Measurements from ENCODE around the gene UBE3D. TPM values are rescaled to one million over a fixed set of nuclear protein-coding genes. Genes with fewer than 3 reads are reported as not detected.

Gene UBE3D
- total RNA-seq, 4 donors from 2014 or later, result 5.3 to 12.4 (median 8.4) TPM

DNA sequence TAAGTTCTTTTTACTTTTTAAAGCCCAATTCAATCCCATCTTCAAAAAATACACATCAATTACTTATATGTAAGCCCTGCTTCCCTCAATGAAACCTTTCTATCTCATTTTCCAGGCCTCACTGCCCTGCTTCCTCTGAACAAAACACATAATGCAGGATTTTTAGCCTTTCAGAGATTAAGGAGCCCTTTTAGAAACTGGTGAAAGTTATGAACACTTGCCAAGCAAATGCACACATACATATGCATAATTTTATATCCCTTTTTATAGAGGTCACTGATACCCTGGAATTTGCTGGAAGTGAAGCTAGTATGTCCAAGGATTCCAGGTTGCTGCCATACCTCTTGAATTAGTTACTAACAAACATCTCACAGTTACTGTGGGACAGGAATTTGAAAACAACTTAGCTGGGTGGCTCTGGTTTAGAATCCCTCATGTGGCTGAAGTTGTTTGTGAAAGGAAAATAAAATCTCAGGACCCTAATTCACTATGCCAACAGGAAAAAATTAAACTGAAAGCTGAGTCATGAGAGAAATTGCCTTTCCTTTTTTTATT is 75.8 kb downstream of the UBE3D start:
- intact Hi-C loops (cut with DNase I), result no loop called here
- Histone ChIP-seq H3K4me3 (no peak overlapping the region), H3K27me3 (no peaks in the 10 kb centered on the region), H3K27ac (no peak overlapping the region), H3K4me1 (no peaks in the 10 kb centered on the region), H3K9me3 (no peaks in the 10 kb centered on the region), H3K36me3 (no peaks in the 10 kb centered on the region)
- no peak for DNase-seq
- TF ChIP-seq, protein P1, sequence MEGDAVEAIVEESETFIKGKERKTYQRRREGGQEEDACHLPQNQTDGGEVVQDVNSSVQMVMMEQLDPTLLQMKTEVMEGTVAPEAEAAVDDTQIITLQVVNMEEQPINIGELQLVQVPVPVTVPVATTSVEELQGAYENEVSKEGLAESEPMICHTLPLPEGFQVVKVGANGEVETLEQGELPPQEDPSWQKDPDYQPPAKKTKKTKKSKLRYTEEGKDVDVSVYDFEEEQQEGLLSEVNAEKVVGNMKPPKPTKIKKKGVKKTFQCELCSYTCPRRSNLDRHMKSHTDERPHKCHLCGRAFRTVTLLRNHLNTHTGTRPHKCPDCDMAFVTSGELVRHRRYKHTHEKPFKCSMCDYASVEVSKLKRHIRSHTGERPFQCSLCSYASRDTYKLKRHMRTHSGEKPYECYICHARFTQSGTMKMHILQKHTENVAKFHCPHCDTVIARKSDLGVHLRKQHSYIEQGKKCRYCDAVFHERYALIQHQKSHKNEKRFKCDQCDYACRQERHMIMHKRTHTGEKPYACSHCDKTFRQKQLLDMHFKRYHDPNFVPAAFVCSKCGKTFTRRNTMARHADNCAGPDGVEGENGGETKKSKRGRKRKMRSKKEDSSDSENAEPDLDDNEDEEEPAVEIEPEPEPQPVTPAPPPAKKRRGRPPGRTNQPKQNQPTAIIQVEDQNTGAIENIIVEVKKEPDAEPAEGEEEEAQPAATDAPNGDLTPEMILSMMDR (IDR thresholded peaks at IDR 0.05), result no peak
- TF ChIP-seq POLR2A (IDR thresholded peaks at IDR 0.05), result no peak

DNA sequence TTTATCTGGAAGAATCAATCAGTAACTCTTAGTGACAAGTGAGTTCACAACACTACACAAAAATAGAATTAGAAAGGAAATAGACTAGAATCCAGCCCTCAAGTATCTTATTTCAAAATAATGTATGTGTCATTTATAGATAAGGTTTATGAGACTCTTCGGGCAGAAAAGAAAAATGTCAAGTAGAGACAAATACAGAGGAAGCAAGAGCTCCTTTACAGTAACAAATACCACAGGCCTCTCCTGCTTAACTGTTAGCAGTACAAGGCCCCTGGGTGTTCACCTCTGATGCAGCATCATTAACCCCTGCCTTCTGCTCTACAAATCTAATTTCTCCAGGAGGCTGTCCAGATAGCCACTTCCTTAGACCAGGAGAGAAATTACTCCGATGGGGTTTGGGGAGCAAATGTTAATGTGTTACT is 76.7 kb downstream of the UBE3D start:
- no peaks in the 10 kb centered on the region for H3K4me1 ChIP-seq

DNA sequence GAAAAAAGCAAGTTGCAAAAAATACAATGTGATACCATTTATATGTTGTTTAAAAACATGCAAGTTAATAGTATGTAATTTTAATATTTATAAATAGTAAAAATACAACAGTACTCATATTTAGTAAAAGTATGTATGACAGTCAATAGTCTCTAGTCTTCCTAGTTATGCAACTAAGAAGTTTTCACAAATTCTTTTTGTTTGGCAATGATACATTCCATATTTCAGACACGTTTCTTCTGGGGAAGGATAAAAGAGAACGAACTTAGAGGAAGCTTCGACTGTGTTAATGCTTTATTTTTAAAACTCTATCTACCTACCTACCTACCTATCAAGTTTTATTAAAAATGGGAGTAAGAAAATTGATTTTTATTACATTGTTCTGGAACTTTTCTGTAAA is 77.7 kb downstream of the UBE3D start:
- no peaks in the 10 kb centered on the region for H3K9me3 ChIP-seq
- intact Hi-C loops (cut with DNase I), result no loop called here
- WGBS, 2 donors, result 60 to 82% methylated on average over 3 of the region's 3 CpGs

More for the DNA sequence above, 76.7 kb downstream of the UBE3D start:
- Histone ChIP-seq H3K27me3 (no peaks in the 10 kb centered on the region), H3K36me3 (no peaks in the 10 kb centered on the region), H3K9me3 (no peaks in the 10 kb centered on the region), H3K4me3 (no peak overlapping the region), H3K27ac (no peak overlapping the region)
- 81 to 86% methylated on average over 2 of the region's 2 CpGs for WGBS, 2 donors
- intact Hi-C loops (cut with DNase I), result no loop called here
- TF ChIP-seq, protein P1 (IDR thresholded peaks at IDR 0.05), result no peak
- DNase-seq, result no peak

DNA sequence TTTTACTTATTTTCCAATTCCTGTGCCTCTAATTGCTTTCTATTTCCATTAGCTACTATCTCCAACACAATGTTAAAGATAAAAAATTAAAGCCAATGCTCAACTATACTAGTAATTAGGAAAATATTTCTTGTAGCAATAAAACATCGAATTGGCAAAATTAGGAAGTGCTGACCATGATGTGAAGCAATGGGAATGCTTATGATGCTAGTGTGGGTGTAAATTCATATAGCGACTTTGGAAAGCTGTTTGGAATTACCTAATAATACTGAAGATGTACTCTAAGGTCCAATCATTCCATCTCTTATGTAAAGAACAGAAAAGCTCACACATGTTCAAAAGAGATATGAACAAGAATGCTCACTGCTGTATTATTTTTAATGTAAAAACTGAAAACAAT is 78.2 kb downstream of the UBE3D start:
- TF ChIP-seq POLR2A (IDR thresholded peaks at IDR 0.05), result no peak
- TF ChIP-seq, protein P1 (IDR thresholded peaks at IDR 0.05), result no peak
- Histone ChIP-seq H3K4me3 (no peak overlapping the region), H3K27me3 (no peaks in the 10 kb centered on the region), H3K9me3 (no peaks in the 10 kb centered on the region), H3K4me1 (no peaks in the 10 kb centered on the region), H3K27ac (no peak overlapping the region), H3K36me3 (no peaks in the 10 kb centered on the region)
- DNase-seq, result no peak
- WGBS, 2 donors, result 83 to 100% methylated on average over 2 of the region's 2 CpGs
- intact Hi-C loops (cut with DNase I), result no loop called here

More for the DNA sequence above, 77.7 kb downstream of the UBE3D start:
- H3K27ac ChIP-seq, result no peak overlapping the region
- no peaks in the 10 kb centered on the region for H3K27me3 ChIP-seq
- no peak overlapping the region for H3K4me3 ChIP-seq
- TF ChIP-seq, protein P1 (IDR thresholded peaks at IDR 0.05), result no peak
- TF ChIP-seq POLR2A (IDR thresholded peaks at IDR 0.05), result no peak
- H3K4me1 ChIP-seq, result no peaks in the 10 kb centered on the region
- DNase-seq, result no peak
- H3K36me3 ChIP-seq, result no peaks in the 10 kb centered on the region

DNA sequence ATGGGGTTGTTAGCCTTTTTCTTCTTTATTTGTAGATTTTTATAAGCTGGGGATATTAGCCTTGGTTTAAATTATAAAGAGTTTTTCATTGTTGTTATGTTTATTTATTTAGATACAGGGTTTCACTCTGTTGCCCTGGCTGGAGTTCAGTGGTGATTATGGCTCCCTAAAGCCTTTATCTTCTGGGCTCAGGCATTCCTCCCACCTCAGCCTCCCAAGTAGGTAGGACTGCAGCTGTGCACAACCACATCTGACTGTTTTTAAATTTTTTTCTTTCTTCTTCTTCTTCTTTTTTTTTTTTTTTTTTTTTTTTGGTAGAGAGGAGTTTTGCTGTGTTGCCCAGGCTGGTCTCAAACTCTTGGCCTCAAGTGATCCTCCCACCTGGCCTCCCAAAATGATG is 80.9 kb downstream of the UBE3D start:
- no peak overlapping the region for H3K4me3 ChIP-seq
- intact Hi-C loops (cut with DNase I), result no loop called here
- DNase-seq, result no peak
- no peak for TF ChIP-seq POLR2A (IDR thresholded peaks at IDR 0.05)
- TF ChIP-seq, protein P1 (IDR thresholded peaks at IDR 0.05), result no peak
- H3K4me1 ChIP-seq, result no peaks in the 10 kb centered on the region
- no peaks in the 10 kb centered on the region for H3K27me3 ChIP-seq
- H3K27ac ChIP-seq, result no peak overlapping the region
- H3K9me3 ChIP-seq, result no peaks in the 10 kb centered on the region
- H3K36me3 ChIP-seq, result no peaks in the 10 kb centered on the region
